Lower leg skin (tissue), 3 donors: ENCODE measurements around the gene KCTD16.

Source experiments
- POLR2A ChIP-seq, 2 donors: fragments of 450-650 bp; IDR thresholded peaks; one replicate each; pipeline ENCODE4 v1.6.1; 2016 to 2017; ENCODE audit warnings: antibody characterized with exemption in 2 of 2, mild to moderate bottlenecking in 1 of 2, moderate library complexity in 1 of 2
- TF ChIP-seq, protein P1 (sequence below), 3 donors: fragments of 450-650 bp; IDR thresholded peaks; one replicate each; pipeline ENCODE4 v1.5.1; 2016; ENCODE audit warnings: antibody characterized with exemption in 3 of 3, mild to moderate bottlenecking in 3 of 3, moderate library complexity in 2 of 3

DNA sequence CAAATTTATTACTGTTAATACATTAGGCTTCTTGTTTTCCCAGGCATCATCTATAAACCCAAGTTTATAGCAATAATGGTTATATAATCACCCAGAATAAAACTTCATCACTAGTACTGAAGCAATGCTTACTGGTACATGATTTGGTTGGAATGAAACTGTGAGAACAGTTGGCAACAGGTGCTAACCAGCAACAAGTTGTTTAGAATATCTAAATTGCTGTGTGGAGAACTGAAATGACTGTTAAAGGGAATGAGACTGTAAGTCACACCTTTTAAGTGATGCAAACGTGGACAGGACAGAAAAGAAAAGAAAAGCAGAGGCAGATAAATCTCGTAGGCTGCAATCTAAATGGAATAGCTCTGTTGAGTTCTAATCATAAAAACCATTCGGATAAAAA lies 2.7 kb upstream of the KCTD16 start:
- TF ChIP-seq, protein P1, sequence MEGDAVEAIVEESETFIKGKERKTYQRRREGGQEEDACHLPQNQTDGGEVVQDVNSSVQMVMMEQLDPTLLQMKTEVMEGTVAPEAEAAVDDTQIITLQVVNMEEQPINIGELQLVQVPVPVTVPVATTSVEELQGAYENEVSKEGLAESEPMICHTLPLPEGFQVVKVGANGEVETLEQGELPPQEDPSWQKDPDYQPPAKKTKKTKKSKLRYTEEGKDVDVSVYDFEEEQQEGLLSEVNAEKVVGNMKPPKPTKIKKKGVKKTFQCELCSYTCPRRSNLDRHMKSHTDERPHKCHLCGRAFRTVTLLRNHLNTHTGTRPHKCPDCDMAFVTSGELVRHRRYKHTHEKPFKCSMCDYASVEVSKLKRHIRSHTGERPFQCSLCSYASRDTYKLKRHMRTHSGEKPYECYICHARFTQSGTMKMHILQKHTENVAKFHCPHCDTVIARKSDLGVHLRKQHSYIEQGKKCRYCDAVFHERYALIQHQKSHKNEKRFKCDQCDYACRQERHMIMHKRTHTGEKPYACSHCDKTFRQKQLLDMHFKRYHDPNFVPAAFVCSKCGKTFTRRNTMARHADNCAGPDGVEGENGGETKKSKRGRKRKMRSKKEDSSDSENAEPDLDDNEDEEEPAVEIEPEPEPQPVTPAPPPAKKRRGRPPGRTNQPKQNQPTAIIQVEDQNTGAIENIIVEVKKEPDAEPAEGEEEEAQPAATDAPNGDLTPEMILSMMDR (IDR thresholded peaks at IDR 0.05), result no peak
- TF ChIP-seq POLR2A (IDR thresholded peaks at IDR 0.05), result no peak
